ENCODE measurements around the gene FARSA. TPM values are rescaled to one million over a fixed set of nuclear protein-coding genes. Genes with fewer than 3 reads are reported as not detected.

The FARSA gene
- total RNA-seq, 1 donor, result 47.8 TPM

GRCh38 chr19:12969292-12969988, 35.9 kb upstream of the FARSA start, which contains the start of gene DAND5:
Gene DAND5, plus strand, starts transcription at chr19:12969576. Its CDS starts 85 bp downstream, at chr19:12969661.
- TF ChIP-seq CTCF (IDR thresholded peaks at IDR 0.05; ENCODE audit: extremely low read depth, low read depth, low read length), result no peak
- Histone ChIP-seq H3K27ac (ENCODE audit: low read depth, low read length) (no peak within 1 kb of the TSS), H3K27me3 (ENCODE audit: insufficient read depth, low read length) (no peaks in the 10 kb centered on the region), H3K9me3 (ENCODE audit: low read depth, low read length) (no peaks in the 10 kb centered on the region), H3K36me3 (ENCODE audit: insufficient read depth, low read length) (no peaks in the 10 kb centered on the region), H3K79me2 (ENCODE audit: insufficient read depth, low read length) (no peaks in the 10 kb centered on the region), H3K4me3 (ENCODE audit: insufficient read depth, low read length) (no peak within 1 kb of the TSS), H2AFZ (ENCODE audit: low read length) (peak within 1 kb of the TSS; percentile 72), H3K4me2 (ENCODE audit: insufficient read depth, low read length) (no peak within 1 kb of the TSS), H4K20me1 (ENCODE audit: insufficient read depth, low read length) (no peaks in the 10 kb centered on the region), H3K4me1 (ENCODE audit: insufficient read depth, low read length) (peaks cover 15% of the 10 kb centered on the region)
- DNase-seq (ENCODE audit: insufficient read length, low spot score, missing footprints), result peak; percentile 83

- peak; percentile 89 for DNase-seq (ENCODE audit: insufficient read length, low spot score, missing footprints)
- no peak for TF ChIP-seq CTCF (IDR thresholded peaks at IDR 0.05; ENCODE audit: extremely low read depth, low read depth, low read length)
Measured at GRCh38 chr19:12967907-12968306, 34.4 kb upstream of the FARSA start.

GRCh38 chr19:12965812-12966135, 32.3 kb upstream of the FARSA start:
- Histone ChIP-seq H3K9me3 (ENCODE audit: low read depth, low read length) (no peaks in the 10 kb centered on the region), H3K4me1 (ENCODE audit: insufficient read depth, low read length) (peaks cover 15% of the 10 kb centered on the region), H3K36me3 (ENCODE audit: insufficient read depth, low read length) (no peaks in the 10 kb centered on the region), H3K27ac (ENCODE audit: low read depth, low read length) (peak overlapping the region; percentile 65), H3K4me3 (ENCODE audit: insufficient read depth, low read length) (peak overlapping the region; percentile 78), H3K4me2 (ENCODE audit: insufficient read depth, low read length) (peak overlapping the region; percentile 99), H3K79me2 (ENCODE audit: insufficient read depth, low read length) (no peaks in the 10 kb centered on the region), H3K27me3 (ENCODE audit: insufficient read depth, low read length) (no peaks in the 10 kb centered on the region), H2AFZ (ENCODE audit: low read length) (peak overlapping the region; percentile 100), H4K20me1 (ENCODE audit: insufficient read depth, low read length) (no peaks in the 10 kb centered on the region)
- no peak for TF ChIP-seq CTCF (IDR thresholded peaks at IDR 0.05; ENCODE audit: extremely low read depth, low read depth, low read length)
- DNase-seq (ENCODE audit: insufficient read length, low spot score, missing footprints), result no peak

More at GRCh38 chr19:12967907-12968306, 34.4 kb upstream of the FARSA start:
- Histone ChIP-seq H3K27ac (ENCODE audit: low read depth, low read length) (no peak overlapping the region), H3K4me3 (ENCODE audit: insufficient read depth, low read length) (no peak overlapping the region), H2AFZ (ENCODE audit: low read length) (no peak overlapping the region), H3K4me2 (ENCODE audit: insufficient read depth, low read length) (no peak overlapping the region), H3K4me1 (ENCODE audit: insufficient read depth, low read length) (peaks cover 15% of the 10 kb centered on the region), H3K9me3 (ENCODE audit: low read depth, low read length) (no peaks in the 10 kb centered on the region), H4K20me1 (ENCODE audit: insufficient read depth, low read length) (no peaks in the 10 kb centered on the region), H3K36me3 (ENCODE audit: insufficient read depth, low read length) (no peaks in the 10 kb centered on the region), H3K79me2 (ENCODE audit: insufficient read depth, low read length) (no peaks in the 10 kb centered on the region), H3K27me3 (ENCODE audit: insufficient read depth, low read length) (no peaks in the 10 kb centered on the region)

- Histone ChIP-seq H3K4me3 (ENCODE audit: insufficient read depth, low read length) (peak overlapping the region; percentile 78), H3K36me3 (ENCODE audit: insufficient read depth, low read length) (no peaks in the 10 kb centered on the region), H3K79me2 (ENCODE audit: insufficient read depth, low read length) (no peaks in the 10 kb centered on the region), H4K20me1 (ENCODE audit: insufficient read depth, low read length) (no peaks in the 10 kb centered on the region), H3K4me2 (ENCODE audit: insufficient read depth, low read length) (peak overlapping the region; percentile 99), H3K27me3 (ENCODE audit: insufficient read depth, low read length) (no peaks in the 10 kb centered on the region), H3K27ac (ENCODE audit: low read depth, low read length) (peak overlapping the region; percentile 65), H3K4me1 (ENCODE audit: insufficient read depth, low read length) (peaks cover 15% of the 10 kb centered on the region), H2AFZ (ENCODE audit: low read length) (peak overlapping the region; percentile 100), H3K9me3 (ENCODE audit: low read depth, low read length) (no peaks in the 10 kb centered on the region)
- peak; percentile 96 for DNase-seq (ENCODE audit: insufficient read length, low spot score, missing footprints)
- peak; percentile 61 for TF ChIP-seq CTCF (IDR thresholded peaks at IDR 0.05; ENCODE audit: extremely low read depth, low read depth, low read length)
Measured at GRCh38 chr19:12965017-12965811, 31.7 kb upstream of the FARSA start.

Measured in osteoblast (primary cell).